ENCODE measurements around the gene HSPB1.
A peak's percentile ranks its signal among the peaks of the same experiment; 100 is the strongest.
"Not testable (repeated sequence)": the region's sequence is repeated elsewhere in the genome, so short reads cannot be mapped to it uniquely, and the experiment has no call there.

The HSPB1 gene

GRCh38 chr7:76329479-76329878 is 27.0 kb downstream of the HSPB1 start:
- Mint-ChIP-seq H3K4me3 (no peak overlapping the region), H3K27me3 (no peaks in the 10 kb centered on the region), H3K27ac (no peak overlapping the region), H3K4me1 (peaks cover 27% of the 10 kb centered on the region), H3K36me3 (ENCODE audit: low read depth) (peaks cover 57% of the 10 kb centered on the region), H3K9me3 (no peaks in the 10 kb centered on the region)
- ATAC-seq (no peak), DNase-seq (no peak)

GRCh38 chr7:76330261-76330660 is 27.8 kb downstream of the HSPB1 start:
- ATAC-seq (no peak), DNase-seq (no peak)
- Mint-ChIP-seq H3K36me3 (ENCODE audit: low read depth) (peaks cover 56% of the 10 kb centered on the region), H3K4me1 (peaks cover 27% of the 10 kb centered on the region), H3K4me3 (no peak overlapping the region), H3K9me3 (no peaks in the 10 kb centered on the region), H3K27me3 (no peaks in the 10 kb centered on the region), H3K27ac (peak overlapping the region; percentile 59)

- Mint-ChIP-seq H3K27me3 (no peaks in the 10 kb centered on the region), H3K27ac (peak overlapping the region; percentile 59), H3K4me1 (peaks cover 27% of the 10 kb centered on the region), H3K9me3 (no peaks in the 10 kb centered on the region), H3K4me3 (no peak overlapping the region), H3K36me3 (ENCODE audit: low read depth) (peaks cover 55% of the 10 kb centered on the region)
- ATAC-seq (no peak), DNase-seq (no peak)
Observed at GRCh38 chr7:76330673-76331072, 28.2 kb downstream of the HSPB1 start.

- Mint-ChIP-seq H3K27me3 (no peaks in the 10 kb centered on the region), H3K9me3 (no peaks in the 10 kb centered on the region), H3K36me3 (ENCODE audit: low read depth) (peaks cover 48% of the 10 kb centered on the region), H3K4me3 (no peak overlapping the region), H3K4me1 (peaks cover 32% of the 10 kb centered on the region), H3K27ac (no peak overlapping the region)
- ATAC-seq (no peak), DNase-seq (no peak)
Observed at GRCh38 chr7:76332078-76332477, 29.6 kb downstream of the HSPB1 start.

GRCh38 chr7:76333511-76334101 is 31.1 kb downstream of the HSPB1 start:
- Mint-ChIP-seq H3K4me1 (peaks cover 35% of the 10 kb centered on the region), H3K27ac (no peak overlapping the region)

GRCh38 chr7:76334320-76334967 is 32.0 kb downstream of the HSPB1 start:
- ATAC-seq (no peak), DNase-seq (no peak)
- H3K36me3 Mint-ChIP-seq (ENCODE audit: low read depth): peaks cover 45% of the 10 kb centered on the region
- H3K4me3 Mint-ChIP-seq: no peak overlapping the region
- no peaks in the 10 kb centered on the region for H3K9me3 Mint-ChIP-seq
- peaks cover 30% of the 10 kb centered on the region for H3K4me1 Mint-ChIP-seq
- no peaks in the 10 kb centered on the region for H3K27me3 Mint-ChIP-seq
- no peak overlapping the region for H3K27ac Mint-ChIP-seq

More at GRCh38 chr7:76333511-76334101, 31.1 kb downstream of the HSPB1 start:
- Mint-ChIP-seq H3K4me3 (no peak overlapping the region), H3K9me3 (no peaks in the 10 kb centered on the region), H3K27me3 (no peaks in the 10 kb centered on the region), H3K36me3 (ENCODE audit: low read depth) (peaks cover 51% of the 10 kb centered on the region)
- no peak for DNase-seq
- ATAC-seq: no peak

- Mint-ChIP-seq H3K36me3 (ENCODE audit: low read depth) (peaks cover 47% of the 10 kb centered on the region), H3K4me1 (peaks cover 31% of the 10 kb centered on the region)
- H3K27ac Mint-ChIP-seq: not testable (repeated sequence)
Observed at GRCh38 chr7:76335417-76335816, 32.9 kb downstream of the HSPB1 start.

GRCh38 chr7:76336094-76336493 is 33.6 kb downstream of the HSPB1 start:
- no peak for DNase-seq

More at GRCh38 chr7:76335417-76335816, 32.9 kb downstream of the HSPB1 start:
- H3K4me3 Mint-ChIP-seq, H3K9me3 Mint-ChIP-seq, DNase-seq, ATAC-seq, H3K27me3 Mint-ChIP-seq: not testable (repeated sequence)

GRCh38 chr7:76337147-76337546 is 34.7 kb downstream of the HSPB1 start:
- Mint-ChIP-seq H3K4me1 (peaks cover 42% of the 10 kb centered on the region), H3K27ac (no peak overlapping the region), H3K9me3 (no peaks in the 10 kb centered on the region), H3K36me3 (ENCODE audit: low read depth) (peaks cover 52% of the 10 kb centered on the region), H3K4me3 (no peak overlapping the region), H3K27me3 (no peaks in the 10 kb centered on the region)
- DNase-seq: no peak
- ATAC-seq: no peak

More at GRCh38 chr7:76336094-76336493, 33.6 kb downstream of the HSPB1 start:
- Mint-ChIP-seq H3K4me3 (no peak overlapping the region), H3K27ac (no peak overlapping the region), H3K9me3 (no peaks in the 10 kb centered on the region), H3K4me1 (peaks cover 37% of the 10 kb centered on the region), H3K36me3 (ENCODE audit: low read depth) (peaks cover 47% of the 10 kb centered on the region), H3K27me3 (no peaks in the 10 kb centered on the region)
- ATAC-seq: no peak

GRCh38 chr7:76338298-76339084 is 36.0 kb downstream of the HSPB1 start:
- ATAC-seq: no peak
- no peak for DNase-seq
- peaks cover 51% of the 10 kb centered on the region for H3K4me1 Mint-ChIP-seq
- H3K9me3 Mint-ChIP-seq: no peaks in the 10 kb centered on the region
- no peaks in the 10 kb centered on the region for H3K27me3 Mint-ChIP-seq
- H3K36me3 Mint-ChIP-seq (ENCODE audit: low read depth): peaks cover 57% of the 10 kb centered on the region
- no peak overlapping the region for H3K27ac Mint-ChIP-seq
- no peak overlapping the region for H3K4me3 Mint-ChIP-seq

GRCh38 chr7:76340617-76341131 is 38.2 kb downstream of the HSPB1 start:
- Mint-ChIP-seq H3K9me3 (no peaks in the 10 kb centered on the region), H3K4me1 (peaks cover 66% of the 10 kb centered on the region), H3K36me3 (ENCODE audit: low read depth) (peaks cover 67% of the 10 kb centered on the region), H3K27me3 (no peaks in the 10 kb centered on the region), H3K27ac (peak overlapping the region; percentile 39), H3K4me3 (no peak overlapping the region)
- no peak for DNase-seq
- ATAC-seq: no peak

GRCh38 chr7:76342222-76342621 is 39.7 kb downstream of the HSPB1 start:
- H3K36me3 Mint-ChIP-seq (ENCODE audit: low read depth): peaks cover 74% of the 10 kb centered on the region
- H3K27me3 Mint-ChIP-seq: no peaks in the 10 kb centered on the region
- no peak overlapping the region for H3K4me3 Mint-ChIP-seq
- H3K27ac Mint-ChIP-seq: no peak overlapping the region
- DNase-seq (no peak), ATAC-seq (no peak)
- H3K9me3 Mint-ChIP-seq: no peaks in the 10 kb centered on the region
- H3K4me1 Mint-ChIP-seq: peaks cover 73% of the 10 kb centered on the region

- no peaks in the 10 kb centered on the region for H3K9me3 Mint-ChIP-seq
- peaks cover 76% of the 10 kb centered on the region for H3K4me1 Mint-ChIP-seq
- H3K4me3 Mint-ChIP-seq: no peak overlapping the region
- no peaks in the 10 kb centered on the region for H3K27me3 Mint-ChIP-seq
- peaks cover 76% of the 10 kb centered on the region for H3K36me3 Mint-ChIP-seq (ENCODE audit: low read depth)
- peak overlapping the region; percentile 57 for H3K27ac Mint-ChIP-seq
- peak; percentile 93 for ATAC-seq
- DNase-seq: no peak
Observed at GRCh38 chr7:76343294-76343930, 40.9 kb downstream of the HSPB1 start.

GRCh38 chr7:76343931-76344321 is 41.5 kb downstream of the HSPB1 start:
- H3K27me3 Mint-ChIP-seq: no peaks in the 10 kb centered on the region
- H3K9me3 Mint-ChIP-seq: no peaks in the 10 kb centered on the region
- H3K27ac Mint-ChIP-seq: peak overlapping the region; percentile 57
- H3K4me1 Mint-ChIP-seq: peaks cover 77% of the 10 kb centered on the region
- DNase-seq: no peak
- ATAC-seq: no peak
- H3K4me3 Mint-ChIP-seq: no peak overlapping the region
- H3K36me3 Mint-ChIP-seq (ENCODE audit: low read depth): peaks cover 71% of the 10 kb centered on the region

Data from activated naive CD8-positive, alpha-beta T cell treated with anti-CD3 and anti-CD28 coated beads, Interleukin-2, amount 50 U/mL, for 24 hours (primary cell).